HG03196 (cell line): ENCODE data around the gene NHERF2.

Experiments
- ATAC-seq: cut with Tn5 transposase; IDR thresholded peaks from one replicate; pipeline ENCODE4 v1.9.1; 2021; ENCODE audit not compliant: unreplicated experiment

The NHERF2 gene

DNA sequence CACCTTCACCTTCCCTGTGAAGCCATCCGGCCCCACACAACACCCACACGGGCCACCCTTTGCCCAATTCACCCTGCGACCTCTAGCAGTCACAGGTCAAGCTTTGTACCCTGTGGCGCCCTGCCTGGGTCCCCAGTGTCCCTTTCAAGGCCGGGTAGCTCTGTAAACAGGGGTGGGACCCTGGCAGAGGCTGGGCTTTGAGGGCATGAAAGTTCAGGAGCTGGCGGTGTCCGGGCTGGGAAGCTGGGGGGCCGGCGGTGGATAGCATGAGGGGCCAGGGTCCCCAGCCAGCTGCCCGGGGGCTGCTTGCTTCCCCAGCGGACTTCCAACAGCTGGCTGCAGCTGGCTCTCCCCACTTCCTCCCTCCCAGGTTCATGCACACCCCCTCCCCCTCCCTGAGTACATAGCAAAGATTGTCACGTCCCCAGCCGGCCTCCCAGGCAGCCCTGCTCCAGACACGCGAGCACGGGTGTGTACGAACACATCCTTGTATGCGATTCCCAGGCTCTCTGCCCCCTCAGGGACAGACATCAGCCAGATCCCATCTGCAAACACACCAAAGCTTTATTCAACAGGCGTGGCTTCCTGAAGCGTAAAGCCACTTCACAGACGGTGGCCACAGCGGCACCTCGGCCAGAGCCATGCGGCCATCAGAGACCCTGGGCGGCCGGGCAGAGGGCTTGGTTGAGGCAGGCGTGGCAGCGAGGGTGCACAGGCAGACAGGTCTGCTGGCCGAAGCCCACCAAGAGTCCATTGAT, 12.8 kb downstream of the NHERF2 start:
- ATAC-seq: no peak

DNA sequence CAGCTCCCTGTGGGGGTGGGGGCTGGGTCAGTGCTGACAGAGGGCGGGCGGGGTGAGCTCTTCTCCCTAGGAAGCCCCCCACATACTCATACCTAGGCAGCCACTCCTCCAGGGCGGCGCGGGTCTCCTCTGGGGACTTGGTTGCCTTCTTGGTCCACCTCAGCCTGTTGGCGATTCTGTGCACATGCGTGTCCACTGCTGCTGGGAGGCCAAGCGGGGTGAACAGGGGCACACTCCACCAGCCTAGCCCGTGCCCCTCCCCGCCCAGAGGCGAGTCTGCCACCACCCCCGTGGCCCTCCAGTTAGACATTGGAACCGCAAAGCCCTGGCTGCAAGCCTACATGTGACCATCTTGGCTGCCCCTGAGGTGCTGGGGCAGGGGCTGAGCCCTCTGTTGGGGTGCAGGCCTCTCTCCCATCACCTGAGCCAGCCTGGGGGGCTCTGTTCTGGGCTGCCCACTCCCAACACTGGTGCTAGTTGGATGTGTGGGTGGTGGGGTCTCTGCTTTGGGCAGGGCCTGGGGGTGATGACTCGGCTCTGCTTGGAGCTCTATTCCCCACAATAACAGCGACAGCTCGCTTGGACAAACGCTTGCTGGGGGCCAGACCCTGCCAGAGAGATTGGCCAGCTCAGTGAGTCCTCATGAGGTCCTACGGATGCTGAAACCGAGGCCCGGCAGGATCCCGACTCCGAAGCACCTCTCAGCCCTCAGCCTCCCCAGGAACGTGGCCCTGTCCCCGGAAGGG, 13.5 kb downstream of the NHERF2 start:
- ATAC-seq: no peak

- ATAC-seq: no peak
Observed at GRCh38 chr16:2040787-2041522, 14.3 kb downstream of the NHERF2 start.

- ATAC-seq: no peak
Observed at GRCh38 chr16:2042171-2042985, 15.7 kb downstream of the NHERF2 start.

GRCh38 chr16:2042986-2043666, 16.4 kb downstream of the NHERF2 start:
- ATAC-seq: no peak

GRCh38 chr16:2043667-2044451, 17.2 kb downstream of the NHERF2 start:
- no peak for ATAC-seq

GRCh38 chr16:2044541-2044940, 17.8 kb downstream of the NHERF2 start:
- ATAC-seq: no peak

DNA sequence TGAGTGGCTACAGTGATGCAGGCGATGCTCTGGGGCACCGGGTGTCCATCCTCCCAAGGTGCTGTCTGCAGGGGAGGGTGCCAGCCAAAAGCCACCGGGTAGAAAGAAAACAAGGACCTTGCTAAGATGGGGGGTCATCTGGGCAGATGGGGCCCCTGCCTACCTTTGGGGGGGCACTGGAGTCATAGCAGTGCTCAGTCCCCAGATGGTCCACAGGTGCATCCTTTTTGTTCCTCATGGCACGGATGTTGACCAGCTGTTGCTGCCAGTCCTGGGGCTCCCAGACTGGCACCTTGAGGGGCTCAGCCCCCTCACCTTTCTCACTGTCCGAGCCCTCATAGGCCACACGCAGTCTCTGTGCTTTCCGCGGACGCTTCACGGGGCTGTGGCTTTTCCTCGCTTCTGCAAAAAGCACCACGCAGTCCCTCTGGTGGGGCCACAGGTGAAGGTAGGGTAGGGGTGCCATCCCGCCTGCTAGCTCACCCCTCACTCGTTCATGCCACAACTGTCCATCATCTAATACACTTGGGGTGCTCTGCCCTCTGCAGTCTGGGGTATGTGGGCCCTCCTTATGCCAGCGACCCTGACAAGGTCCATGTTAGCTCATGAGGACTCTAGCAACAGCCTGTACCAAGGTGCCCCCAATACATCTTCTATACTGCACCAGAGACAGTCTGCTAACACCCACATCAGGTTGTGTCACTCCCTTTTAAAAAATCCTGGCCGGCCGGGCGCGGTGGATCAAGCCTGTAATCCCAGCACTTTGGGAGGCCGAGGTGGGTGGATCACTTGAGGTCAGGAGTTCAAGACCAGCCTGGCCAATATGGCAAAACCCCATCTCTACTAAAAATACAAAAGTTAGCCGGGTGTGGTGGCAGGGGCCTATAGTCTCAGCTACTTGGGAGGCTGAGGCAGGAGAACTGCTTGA, 19.5 kb downstream of the NHERF2 start:
- no peak for ATAC-seq

DNA sequence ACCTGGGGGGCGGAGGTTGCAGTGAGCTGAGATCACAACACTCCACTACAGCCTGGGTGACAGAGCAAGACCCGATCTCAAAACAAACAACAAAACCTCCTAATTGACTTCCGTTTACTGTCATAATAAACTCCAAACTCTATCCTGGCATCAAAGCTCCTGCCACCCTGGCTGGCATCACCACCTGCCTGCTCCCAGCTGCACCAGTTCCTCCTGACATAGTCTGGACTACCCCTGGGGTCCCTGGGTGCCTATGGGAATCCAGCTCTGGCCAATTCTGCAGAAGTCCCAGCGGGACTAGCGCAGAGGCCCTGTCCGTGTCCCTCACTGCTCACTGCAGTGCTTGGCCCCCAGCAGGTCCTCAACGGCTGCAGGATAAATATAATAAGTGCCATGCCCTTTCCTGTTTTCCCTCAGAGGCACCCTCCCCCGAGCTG, 20.2 kb downstream of the NHERF2 start:
- ATAC-seq: no peak

DNA sequence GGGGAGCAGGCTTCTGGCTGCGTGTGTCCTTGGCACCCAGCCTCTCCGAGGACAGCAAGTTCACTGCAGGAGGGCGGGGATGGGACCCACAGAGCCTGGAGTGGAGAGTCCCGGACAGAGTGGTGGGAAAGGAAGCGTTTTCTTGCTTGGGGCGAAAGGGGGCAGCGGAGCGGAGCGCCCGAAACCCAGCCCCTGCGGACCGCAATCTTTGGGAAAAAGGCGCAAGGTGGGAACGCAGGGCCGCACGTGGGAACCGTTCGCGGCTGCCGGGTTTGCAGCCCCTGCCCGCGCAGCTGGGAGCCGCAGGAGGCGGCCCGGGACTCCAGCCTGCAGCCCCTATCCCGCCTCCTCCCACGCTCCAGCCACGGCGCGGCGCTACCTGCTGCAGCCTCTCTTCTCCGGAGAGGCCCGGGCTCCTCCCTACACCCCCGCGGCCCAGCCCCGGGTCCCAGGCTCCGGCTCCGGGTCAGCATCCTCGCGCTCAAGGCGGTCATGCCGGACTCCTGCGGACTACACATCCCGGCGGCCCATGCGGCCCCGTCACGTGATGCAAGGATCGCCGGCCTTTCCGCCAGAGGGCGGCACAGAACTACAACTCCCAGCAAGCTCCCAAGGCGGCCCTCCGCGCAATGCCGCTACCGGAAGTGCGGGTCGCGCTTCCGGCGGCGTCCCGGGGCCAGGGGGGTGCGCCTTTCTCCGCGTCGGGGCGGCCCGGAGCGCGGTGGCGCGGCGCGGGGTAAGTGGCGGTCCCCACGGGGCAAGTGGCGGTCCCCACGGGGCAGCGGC, 20.8 kb downstream of the NHERF2 start, which contains the start of the genes NTHL1 and TSC2:
Gene NTHL1, minus strand, starts transcription at position 505 of the 786 bp plus-strand sequence. Its CDS starts 11 bp downstream, at position 494.
Gene TSC2, plus strand, starts transcription at position 656 of the 786 bp plus-strand sequence. CDS start 631 bp downstream, outside the sequence.
- ATAC-seq: peak; percentile 90

- peak; percentile 13 for ATAC-seq
Observed at GRCh38 chr16:2048116-2048543, 21.4 kb downstream of the NHERF2 start.

DNA sequence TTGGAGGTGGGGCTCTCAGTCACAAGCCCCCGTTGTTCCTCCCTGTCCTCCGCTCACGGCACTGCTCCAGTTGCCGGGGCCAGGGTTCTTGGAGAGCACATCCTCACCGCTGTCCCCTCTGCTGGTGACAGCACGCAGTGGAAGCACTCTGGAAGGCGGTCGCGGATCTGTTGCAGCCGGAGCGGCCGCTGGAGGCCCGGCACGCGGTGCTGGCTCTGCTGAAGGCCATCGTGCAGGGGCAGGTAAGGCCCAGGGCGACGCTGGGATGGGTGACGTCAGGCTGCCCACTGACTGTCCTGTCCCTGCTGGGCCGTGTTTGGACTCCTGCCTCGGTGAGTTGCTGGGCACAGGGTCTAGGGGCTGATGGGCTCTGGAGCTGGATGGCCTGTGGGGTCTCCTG, 26.5 kb downstream of the NHERF2 start:
- no peak for ATAC-seq

- no peak for ATAC-seq
Observed at GRCh38 chr16:2053897-2054296, 27.2 kb downstream of the NHERF2 start.

DNA sequence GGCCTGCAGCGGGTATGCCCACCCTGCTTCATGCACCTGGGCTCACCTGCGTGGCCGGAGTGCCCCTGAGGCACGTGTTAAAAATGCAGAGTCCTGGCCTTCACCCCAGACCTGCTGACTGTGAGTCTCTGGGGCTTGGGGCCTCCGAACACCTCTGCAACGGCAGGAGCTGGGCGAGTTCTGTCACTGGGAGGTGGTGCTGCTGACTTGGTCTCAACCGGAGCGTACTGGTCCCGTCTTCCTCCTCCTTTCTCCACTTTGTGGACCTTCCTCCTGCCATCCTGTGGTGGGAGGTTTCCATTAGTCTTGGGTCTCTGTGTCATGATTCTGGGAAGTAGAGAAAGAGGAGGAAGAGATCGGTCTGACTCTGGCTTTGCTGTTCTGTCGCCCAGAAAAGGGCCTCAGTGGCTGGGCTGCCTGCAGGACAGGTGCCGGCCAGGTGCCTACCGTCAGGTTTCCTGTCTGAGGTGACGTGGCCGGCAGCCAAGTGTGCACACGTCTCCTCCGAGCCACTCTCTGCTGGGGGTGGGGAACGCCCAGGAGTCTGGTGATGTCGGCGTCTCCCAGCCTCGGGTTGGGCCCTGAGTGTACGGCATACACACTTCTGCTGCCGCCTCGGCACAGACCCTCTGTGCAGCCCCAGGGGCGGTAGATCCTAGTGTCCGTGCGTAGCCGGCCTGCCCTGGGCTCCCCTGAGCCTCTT, 28.0 kb downstream of the NHERF2 start:
- no peak for ATAC-seq

GRCh38 chr16:2056077-2056476, 29.4 kb downstream of the NHERF2 start:
- ATAC-seq: no peak

- ATAC-seq: no peak
Observed at GRCh38 chr16:2056681-2057407, 30.1 kb downstream of the NHERF2 start.
